Activated CD4-positive, CD25-positive, alpha-beta regulatory T cell treated with anti-CD3 and anti-CD28 coated beads, Interleukin-2, amount 50 U/mL, for 24 hours (primary cell): ENCODE measurements around the gene CDC42SE2.
A peak's percentile ranks its signal among the peaks of the same experiment; 100 is the strongest.
"Not testable (repeated sequence)": the region's sequence is repeated elsewhere in the genome, so short reads cannot be mapped to it uniquely, and the experiment has no call there.

Experiments used
- ATAC-seq, 2 donors: fragments of 150-1000 bp; cut with Tn5 transposase; one replicate each; pipeline ENCODE4 v1.10.0; 2021; ENCODE audit warnings: mild to moderate bottlenecking in 1 of 2, moderate library complexity in 1 of 2

Gene CDC42SE2

GRCh38 chr5:131324303-131324702 is 60.5 kb downstream of the CDC42SE2 start:
- ATAC-seq, result no peak

GRCh38 chr5:131328536-131329285 is 64.9 kb downstream of the CDC42SE2 start:
- ATAC-seq, result peak; percentile 64 to 84

GRCh38 chr5:131329286-131329560 is 65.4 kb downstream of the CDC42SE2 start:
- ATAC-seq, result no peak

DNA sequence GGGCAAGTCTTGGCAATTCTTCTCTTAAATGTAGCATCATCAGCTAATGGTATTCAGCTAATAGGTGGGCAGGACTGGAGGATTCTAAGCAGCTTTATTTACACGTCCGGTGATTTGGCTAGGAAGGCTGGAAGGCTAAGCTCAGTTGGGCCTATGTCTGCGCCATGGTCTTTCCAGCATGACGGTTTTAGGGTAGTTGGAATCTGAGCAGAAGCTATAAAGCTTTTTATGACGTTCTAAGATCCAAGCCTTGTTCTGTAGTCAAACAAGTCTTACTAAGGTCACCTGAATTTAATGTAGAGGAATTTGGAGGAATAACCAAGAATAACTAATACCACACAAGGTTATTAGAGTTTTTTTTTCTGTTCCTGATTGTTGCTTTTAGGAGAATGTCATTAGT is 66.2 kb downstream of the CDC42SE2 start:
- no peak for ATAC-seq

- not testable (repeated sequence) for ATAC-seq
These were observed 71.9 kb downstream of the CDC42SE2 start for GRCh38 chr5:131335756-131336155.

DNA sequence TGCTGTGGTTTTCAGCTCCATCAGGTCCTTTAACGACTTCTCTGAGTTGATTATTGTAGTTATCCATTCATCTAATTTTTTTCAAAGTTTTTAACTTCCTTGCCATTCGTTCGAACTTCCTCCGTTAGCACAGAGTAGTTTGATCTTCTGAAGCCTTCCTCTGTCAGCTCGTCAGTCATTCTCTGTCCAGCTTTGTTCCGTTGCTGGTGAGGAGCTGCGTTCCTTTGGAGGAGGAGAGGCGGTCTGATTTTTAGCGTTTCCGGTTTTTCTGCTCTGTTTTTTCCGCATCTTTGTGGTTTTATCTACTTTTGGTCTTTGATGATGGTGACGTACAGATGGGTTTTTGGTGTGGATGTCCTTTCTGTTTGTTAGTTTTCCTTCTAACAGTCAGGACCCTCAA is 72.9 kb downstream of the CDC42SE2 start:
- ATAC-seq, result not testable (repeated sequence)

DNA sequence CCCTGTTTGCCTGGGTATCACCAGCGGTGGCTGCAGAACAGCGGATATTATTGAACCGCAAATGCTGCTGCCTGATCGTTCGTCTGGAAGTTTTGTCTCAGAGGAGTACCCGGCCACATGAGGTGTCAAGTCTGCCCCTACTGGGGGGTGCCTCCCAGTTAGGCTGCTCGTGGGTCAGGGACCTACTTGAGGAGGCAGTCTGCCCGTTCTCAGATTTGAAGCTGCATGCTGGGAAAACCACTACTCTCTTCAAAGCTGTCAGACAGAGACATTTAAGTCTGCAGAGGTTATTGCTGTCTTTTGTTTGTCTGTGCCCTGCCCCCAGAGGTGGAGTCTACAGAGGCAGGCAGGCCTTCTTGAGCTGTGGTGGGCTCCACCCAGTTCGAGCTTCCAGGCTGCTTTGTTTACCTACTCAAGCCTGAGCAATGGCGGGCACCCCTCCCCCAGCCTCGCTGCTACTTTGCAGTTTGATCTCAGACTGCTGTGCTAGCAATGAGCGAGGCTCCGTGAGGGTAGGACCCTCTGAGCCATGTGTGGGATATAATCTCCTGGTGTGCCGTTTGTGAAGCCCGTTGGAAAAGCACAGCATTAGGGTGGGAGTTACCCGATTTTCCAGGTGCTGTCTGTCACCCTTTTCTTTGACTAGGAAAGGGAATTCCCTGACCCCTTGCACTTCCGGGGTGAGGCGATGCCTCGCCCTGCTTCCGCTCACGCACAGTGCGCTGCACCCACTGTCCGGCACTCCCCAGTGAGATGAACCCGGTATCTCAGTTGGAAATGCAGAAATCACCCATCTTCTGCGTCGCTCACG is 73.6 kb downstream of the CDC42SE2 start:
- not testable (repeated sequence) for ATAC-seq

DNA sequence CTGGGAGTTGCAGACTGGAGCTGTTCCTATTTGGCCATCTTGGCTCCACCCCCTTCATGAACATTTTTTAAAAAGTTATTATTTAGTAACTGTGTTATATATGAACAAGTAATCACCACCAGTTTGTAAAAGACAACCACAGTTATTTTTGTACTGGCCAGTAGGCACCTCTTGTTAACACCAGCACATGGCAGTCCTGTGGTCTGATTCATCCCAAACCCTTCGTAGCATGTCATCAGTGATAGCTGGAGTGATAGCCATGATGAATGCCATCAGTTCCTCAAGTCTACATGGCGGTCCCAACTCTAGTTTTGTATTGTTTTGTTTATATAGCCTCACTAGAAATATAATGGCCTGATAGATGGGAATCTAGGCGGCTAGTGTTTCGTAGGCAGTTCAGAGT is 74.2 kb downstream of the CDC42SE2 start:
- ATAC-seq, result no peak

DNA sequence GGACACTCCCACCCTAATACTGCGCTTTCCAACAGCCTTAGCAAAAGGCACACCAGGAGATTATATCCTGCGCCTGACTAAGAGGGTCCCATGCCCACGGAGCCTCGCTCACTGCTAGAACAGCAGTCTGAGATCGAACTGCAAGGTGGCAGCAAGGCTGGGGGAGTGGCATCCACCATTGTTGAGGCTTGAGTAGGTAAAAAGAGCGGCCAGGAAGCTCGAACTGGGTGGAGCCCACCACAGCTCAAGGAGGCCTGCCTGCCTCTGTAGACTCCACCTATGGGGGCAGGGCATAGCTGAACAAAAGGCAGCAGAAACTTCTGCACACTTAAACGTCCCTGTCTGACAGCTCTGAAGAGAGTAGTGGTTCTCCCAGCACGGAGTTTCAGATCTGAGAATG is 80.4 kb downstream of the CDC42SE2 start:
- ATAC-seq, result not testable (repeated sequence)

DNA sequence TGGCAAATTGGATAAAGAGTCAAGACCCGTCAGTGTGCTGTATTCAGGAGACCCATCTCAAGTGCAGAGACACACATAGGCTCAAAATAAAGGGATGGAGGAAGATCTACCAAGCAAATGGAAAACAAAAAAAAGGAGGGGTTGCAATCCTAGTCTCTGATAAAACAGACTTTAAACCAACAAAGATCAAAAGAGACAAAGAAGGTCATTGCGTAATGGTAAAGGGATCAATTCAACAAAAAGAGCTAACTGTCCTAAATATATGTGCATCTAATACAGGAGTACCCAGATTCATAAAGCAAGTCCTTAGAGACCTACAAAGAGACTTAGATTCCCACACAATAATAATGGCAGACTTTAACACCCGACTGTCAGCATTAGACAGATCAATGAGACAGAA is 82.4 kb downstream of the CDC42SE2 start:
- ATAC-seq, result not testable (repeated sequence)

DNA sequence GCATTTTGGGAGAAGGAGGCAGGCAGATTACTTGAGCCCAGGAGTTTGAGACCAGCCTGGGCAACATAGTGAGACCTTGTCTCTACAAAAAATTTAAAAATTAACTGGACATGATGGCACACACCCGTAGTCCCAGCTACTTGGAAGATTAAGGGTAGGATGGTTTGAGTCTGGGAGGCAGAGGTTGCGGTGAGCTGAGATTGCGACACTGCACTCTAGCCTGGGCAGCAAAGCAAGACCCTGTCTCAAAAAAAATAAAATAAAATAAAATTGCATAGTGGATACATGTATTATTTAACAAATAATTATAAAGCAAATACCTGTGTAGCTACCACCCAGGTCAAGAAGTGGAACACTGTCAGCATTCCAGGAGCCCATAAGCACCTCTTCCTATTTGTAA is 90.1 kb downstream of the CDC42SE2 start:
- ATAC-seq, result no peak

DNA sequence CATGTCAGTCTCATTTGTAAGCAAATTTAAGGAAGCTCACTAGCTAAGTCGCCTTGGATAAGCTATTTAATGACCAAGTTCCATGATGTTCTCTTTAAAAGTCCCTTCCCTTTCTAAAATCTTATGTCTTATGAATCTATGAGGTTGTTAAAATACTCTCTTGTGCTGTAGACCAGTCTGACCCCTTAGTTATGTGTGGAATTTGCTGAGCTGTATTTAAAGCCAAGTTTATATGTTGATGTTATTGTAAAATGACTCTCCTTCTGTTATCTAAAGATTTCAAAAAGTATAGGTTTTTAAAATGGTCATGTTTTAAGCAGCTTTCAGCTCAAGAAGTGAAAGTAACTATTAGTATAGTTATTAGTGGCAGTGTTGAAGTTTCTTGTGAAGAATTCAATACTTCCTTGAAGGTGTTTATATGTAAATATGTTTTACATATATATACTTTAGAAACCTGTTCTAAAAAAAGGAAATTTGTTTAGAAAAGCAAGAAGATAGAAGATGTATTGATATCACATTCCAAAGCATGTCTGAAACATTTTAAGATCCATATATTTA is 92.2 kb downstream of the CDC42SE2 start:
- no peak for ATAC-seq

DNA sequence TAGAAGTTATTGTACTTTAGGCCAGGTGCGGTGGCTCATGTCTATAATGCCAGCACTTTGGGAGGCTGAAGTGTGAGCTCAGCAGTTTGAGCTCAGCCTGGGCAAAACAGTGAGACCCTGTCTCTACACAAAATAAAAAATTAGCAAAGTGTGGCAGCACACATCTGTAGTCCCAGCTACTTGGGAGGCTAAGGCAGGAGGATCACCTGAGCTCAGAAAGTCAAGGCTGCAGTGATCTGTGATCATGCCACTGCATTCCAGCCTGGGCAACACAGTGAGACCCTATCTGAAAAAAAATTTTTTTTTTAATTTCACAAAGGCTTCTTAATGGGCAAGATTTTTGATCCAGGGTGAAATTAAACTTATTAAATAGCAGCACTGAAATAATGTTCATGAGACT is 92.8 kb downstream of the CDC42SE2 start:
- ATAC-seq, result no peak

- peak; percentile 92 to 93 for ATAC-seq
These were observed 94.1 kb downstream of the CDC42SE2 start for GRCh38 chr5:131357739-131358561.

- no peak for ATAC-seq
These were observed 97.9 kb downstream of the CDC42SE2 start for GRCh38 chr5:131361677-131362315.

DNA sequence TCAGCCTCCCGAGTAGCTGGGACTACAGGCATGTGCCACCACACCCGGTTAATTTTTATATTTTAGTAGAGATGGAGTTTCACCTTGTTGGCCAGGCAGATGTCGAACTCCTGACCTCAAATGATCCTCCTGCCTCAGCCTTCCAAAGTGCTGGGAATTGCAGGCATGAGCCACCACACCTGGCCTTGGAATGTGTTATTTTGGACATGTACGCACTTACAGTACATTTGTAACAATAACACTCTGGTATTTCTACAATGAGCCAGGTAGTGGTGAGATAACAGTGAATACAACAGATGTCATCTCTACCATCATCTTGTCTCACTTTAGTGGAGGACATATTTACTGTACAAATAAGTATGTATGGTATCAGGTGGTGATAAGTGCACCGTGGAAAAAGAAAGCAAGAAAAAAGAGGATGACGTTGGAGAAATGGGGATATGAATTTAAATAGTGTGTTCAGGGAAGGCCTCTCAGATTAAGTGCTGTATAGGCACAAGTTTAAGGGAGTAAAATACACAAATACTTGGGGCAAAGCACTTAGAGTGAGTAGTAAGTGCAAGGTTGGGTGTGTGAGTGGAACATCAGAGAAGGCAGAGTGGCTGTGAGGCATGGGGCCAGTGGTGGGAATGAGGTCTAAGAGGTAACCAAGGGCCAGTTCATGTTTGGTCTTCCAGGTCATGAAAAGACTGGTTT is 100.1 kb downstream of the CDC42SE2 start:
- no peak for ATAC-seq

GRCh38 chr5:131364507-131365050 is 100.7 kb downstream of the CDC42SE2 start:
- no peak for ATAC-seq

- ATAC-seq, result no peak
These were observed 102.6 kb downstream of the CDC42SE2 start for GRCh38 chr5:131366428-131366827.

DNA sequence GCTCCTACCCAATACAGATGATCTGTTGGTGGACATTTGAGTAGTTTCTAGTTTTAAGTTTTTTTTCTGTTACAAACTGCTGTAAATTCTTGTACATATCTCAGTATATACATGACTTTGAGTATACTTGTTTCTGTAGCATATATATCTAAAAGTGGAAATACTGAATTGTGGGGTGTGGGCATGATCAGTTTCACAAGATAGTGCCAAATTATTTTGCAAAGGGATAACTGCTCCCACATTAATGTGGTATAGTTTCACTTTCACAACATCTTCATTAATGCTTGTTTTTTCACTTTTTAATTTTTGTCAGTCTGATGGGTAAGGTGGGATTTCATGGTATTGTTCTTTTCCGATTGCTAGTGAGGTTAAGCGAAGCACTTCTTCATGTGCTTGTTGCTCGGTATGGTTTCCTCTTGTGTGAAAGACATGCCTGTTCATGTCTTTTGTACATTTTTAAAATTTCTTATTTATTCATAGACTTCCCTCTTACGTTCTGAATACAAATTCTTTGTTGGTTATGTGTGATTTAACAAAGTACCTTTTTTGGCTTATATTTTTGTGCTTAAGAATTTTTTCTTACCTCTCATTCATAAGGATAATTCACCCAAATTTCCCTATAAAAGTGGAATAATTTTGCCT is 103.5 kb downstream of the CDC42SE2 start:
- peak in 1 of 2 donors; percentile 55 for ATAC-seq

DNA sequence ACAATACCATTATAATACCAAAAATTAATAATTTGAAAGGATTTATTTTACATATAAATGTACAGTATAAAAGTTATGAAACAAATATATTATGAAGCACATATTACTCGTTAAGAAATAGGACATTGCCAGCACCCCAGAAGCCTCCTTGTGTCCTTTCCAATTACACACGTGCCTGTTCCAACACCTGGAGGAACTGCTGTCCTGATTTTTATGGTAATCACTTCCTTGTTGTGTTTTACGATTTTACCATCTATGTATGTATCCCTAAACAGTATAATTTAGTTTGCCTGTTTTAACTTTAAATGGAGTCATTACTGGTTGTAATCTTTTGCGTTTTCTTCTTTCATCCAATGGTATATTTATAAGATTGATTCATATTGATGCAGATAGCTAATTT is 105.0 kb downstream of the CDC42SE2 start:
- no peak for ATAC-seq

- no peak for ATAC-seq
These were observed 105.7 kb downstream of the CDC42SE2 start for GRCh38 chr5:131369558-131369957.
